Stimulated activated naive CD4-positive, alpha-beta T cell treated with Interleukin-2 at 50 U/mL for 16 hours (primary cell): ENCODE measurements around the gene TBC1D12.
A peak's percentile ranks its signal among the peaks of the same experiment; 100 is the strongest.
"Not testable (repeated sequence)": the region's sequence is repeated elsewhere in the genome, so short reads cannot be mapped to it uniquely, and the experiment has no call there.

Experiments used
- DNase-seq: peaks from one replicate; lab custom pipeline; 2025; lab: John Stamatoyannopoulos, UW

The TBC1D12 gene

DNA sequence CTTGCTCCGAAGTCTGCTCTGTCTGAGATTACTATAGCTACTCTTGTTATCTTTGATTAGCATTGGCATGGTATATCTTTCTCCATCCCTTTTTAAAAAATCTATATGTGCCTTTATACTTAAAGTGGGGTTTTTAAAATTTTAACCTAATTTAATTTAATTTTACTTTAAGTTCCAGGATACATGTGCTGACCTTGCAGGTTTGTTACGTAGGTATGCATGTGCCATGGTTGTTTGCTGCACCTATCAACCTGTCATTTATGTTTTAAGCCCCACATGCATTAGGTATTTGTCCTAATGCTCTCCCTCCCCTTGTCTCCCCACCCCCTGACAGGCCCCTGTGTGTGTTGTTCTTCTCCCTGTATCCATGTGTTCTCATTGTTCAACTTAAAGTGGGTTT lies 54.6 kb downstream of the TBC1D12 start:
- DNase-seq: no peak

DNA sequence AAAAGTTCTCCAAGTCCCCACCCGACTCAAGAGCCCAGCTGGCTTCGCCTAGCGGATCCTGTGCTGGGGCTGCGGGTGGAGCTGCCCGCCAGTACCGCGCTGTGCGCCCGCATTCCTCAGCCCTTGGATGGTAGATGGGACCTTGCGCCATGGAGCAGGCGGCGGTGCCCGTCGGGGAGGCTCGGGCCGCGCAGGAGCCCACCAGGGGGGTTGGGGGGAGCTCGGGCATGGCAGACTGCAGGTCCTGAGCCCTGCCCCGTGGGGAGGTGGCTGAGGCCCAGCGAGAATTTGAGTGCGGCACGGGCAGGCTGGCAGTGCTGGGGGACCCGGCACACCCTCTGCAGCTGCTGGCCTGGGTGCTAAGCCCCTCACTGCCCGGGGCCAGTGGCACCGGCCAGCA lies 57.0 kb downstream of the TBC1D12 start:
- no peak for DNase-seq

- no peak for DNase-seq
These were observed 59.2 kb downstream of the TBC1D12 start for GRCh38 chr10:94461503-94461902.

- DNase-seq: no peak
These were observed 59.8 kb downstream of the TBC1D12 start for GRCh38 chr10:94462130-94462529.

- no peak for DNase-seq
These were observed 63.3 kb downstream of the TBC1D12 start for GRCh38 chr10:94465684-94466083.

DNA sequence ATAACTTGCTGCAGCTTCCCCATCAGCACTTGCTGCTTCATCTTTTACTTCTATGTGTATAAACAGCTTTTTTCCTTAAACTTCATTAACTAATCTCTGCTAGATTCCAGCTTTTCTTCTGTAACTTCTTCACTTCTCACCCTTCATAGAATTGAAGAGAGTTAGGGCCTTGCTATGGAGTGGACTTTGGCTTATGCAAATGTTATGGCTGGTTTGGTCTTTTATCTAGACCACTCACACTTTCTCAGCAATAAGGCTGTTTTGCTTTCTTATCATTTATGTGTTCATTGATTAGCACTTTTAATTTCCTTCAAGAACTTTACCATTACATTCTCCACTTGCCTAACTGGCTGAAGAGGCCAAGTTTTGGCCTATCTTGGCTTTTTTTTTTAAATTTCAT lies 79.1 kb downstream of the TBC1D12 start:
- no peak for DNase-seq

- DNase-seq: no peak
These were observed 81.6 kb downstream of the TBC1D12 start for GRCh38 chr10:94483970-94484369.

DNA sequence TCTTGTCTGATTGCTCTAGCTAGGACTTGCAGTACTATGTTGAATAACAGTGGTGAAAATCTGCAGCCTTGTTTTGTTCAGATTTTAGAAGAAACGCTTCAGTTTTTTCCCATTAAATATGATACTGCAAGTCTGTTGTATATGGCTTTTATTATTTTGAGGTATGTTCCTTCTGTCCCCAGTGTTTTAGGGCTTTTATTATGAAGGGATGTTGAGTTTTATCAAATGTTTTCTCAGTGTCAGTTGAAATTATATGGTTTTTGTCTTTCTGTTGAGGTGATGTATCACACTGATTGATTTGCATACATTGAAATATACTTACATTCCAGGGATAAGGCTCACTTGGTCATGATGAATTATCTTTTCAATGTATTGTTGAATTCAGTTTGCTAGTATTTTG lies 82.8 kb downstream of the TBC1D12 start:
- no peak for DNase-seq

GRCh38 chr10:94487575-94487974 lies 85.2 kb downstream of the TBC1D12 start:
- DNase-seq: no peak

DNA sequence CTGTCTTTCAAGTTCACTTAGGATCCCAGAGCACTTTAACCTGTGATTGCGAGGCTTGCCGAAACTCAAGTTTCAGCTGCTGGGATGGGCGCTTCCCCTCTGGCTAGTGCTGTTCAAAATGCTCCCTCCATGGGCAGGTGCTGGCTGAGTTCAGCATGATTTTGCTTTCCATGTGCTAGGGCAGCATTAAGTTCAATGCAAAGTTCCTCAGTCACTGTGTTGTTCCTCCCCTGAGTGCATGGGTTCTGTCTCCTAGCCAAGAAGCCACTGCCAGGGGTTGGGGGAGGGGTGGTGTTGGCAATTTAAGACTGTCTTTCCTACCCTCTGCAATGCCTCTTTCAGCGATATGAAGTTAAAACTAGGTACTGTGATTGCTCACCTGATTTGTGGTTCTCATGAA lies 86.8 kb downstream of the TBC1D12 start:
- DNase-seq: no peak

DNA sequence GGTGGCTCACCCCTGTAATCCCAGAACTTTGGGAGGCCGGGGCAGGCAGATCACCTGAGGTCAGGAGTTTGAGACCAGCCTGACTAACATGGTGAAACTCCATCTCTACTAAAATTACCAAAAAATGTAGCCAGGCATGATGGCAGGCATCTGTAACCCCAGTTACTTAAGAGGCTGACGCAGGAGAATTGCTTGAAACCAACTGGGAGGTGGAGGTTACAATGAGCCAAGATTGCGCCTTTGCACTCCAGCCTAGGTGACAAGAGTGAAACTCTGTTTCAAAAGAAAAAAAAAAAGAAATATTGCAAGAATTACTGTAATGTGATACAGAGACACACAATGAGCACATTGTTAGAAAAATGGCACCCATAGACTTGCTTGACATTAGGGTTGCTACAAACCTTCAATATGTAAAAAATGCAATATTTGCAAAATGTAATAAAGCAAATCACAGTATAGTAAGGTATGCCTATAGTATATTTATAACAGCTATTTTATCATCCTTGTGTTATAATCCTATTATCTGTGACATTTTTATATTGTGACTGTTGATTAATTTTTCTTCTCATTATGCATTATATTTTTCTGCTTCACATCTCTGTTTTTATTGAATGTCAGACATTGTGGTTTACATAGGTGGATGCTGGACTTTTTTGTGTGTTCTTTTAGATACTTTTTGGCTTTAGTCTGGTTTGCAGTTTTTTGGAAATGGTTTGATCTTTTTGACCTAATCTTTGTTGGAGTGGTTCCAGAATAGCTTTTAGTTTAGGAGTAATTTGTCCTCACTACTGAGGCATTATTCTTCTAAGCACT lies 87.8 kb downstream of the TBC1D12 start:
- no peak for DNase-seq

DNA sequence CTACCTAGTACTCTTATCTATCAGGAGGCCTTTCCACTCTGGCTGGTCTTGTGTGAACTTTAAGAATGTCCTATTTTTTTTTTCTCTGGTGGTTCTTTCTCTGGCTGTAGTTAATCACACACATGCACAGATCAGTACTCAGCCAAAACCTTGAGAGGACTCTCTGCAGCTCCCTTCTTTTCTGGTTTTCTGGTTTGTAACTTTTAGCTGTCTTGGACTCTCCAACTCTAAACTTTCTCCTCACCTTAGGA lies 88.4 kb downstream of the TBC1D12 start:
- DNase-seq: no peak

GRCh38 chr10:94493463-94493862 lies 91.1 kb downstream of the TBC1D12 start:
- DNase-seq: no peak

DNA sequence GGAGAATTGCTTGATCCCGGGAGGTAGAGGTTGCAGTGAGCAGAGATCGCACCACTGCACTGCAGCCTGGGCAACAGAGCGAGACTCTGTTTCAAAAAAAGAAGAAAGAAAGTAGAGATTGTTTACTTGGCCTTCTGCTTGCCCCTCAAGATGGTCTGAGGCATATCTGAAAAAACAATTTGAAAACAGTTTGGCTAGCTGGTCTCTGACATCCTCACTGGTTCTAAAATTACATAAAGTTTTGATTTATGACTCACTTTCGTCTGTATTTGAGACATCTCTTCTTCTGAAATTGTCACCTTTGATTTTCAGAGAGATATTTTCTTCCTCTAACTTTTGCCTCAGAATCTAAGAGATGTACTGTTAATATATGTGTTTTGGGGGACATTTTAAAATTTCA lies 93.7 kb downstream of the TBC1D12 start:
- DNase-seq: no peak

- no peak for DNase-seq
These were observed 94.3 kb downstream of the TBC1D12 start for GRCh38 chr10:94496646-94497045.

GRCh38 chr10:94500063-94500462 lies 97.7 kb downstream of the TBC1D12 start:
- DNase-seq: no peak

DNA sequence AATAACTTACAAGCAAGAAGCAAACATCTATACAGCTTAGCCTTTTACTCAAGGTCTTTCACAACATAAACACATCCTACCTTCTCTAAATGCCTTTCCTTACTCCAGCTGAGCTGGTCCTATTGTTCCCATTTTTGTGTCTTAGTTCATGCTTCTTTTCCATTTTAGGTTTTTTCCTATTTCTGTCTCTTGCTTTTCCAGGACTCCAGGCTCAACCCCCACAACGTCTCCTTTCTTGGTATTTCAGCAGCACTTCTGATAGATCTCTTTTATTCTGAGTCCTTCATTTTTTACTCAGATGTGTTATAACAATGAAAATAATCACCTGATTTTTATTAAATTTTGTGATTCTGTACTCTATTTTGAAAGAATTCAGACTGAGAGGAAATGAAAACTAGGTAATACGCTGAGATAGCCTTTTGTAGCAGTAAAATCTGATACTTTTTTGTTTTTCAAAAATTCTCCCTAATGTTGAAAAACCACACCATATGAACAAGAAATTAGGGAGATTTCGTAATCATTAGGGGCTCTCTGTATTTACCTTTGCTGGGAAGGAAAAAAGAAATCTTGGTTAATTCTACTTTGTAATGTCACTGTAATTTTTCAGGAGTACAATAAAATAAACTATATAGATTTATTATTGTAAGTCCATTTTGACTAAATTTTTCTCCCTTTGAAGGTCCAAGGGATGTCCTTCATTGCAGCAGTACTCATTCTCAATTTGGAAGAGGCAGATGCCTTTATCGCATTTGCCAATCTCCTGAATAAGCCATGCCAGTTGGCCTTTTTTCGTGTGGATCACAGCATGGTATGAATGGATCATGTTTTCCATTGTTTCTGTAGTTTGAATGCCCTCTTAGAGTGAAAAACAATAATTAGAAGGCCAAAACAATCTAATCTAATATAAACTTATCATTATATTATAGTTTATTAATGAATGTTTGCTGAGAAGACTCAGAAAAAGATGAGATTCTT lies 119.2 kb downstream of the TBC1D12 start:
- DNase-seq: no peak

DNA sequence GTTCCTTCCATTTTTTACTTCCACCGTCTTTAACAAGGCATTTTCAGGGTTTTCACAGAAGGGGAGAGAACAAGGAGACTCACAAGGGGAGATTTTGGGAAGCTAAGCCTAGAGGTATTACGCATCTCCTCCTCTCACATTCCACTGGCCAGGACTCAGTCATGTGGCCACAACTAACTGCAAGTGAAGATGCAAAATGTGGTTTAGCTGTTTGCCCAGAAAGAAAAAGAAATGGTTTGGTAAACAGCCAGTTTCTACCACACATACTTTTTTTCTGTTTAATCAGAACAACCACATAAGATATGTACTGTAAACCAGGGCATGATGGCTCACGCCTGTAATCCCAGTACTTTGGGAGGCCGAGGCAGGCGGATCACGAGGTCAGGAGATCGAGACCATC lies 121.8 kb downstream of the TBC1D12 start:
- DNase-seq: no peak

GRCh38 chr10:94524711-94525110 lies 122.4 kb downstream of the TBC1D12 start:
- no peak for DNase-seq

- DNase-seq: not testable (repeated sequence)
These were observed 129.2 kb downstream of the TBC1D12 start for GRCh38 chr10:94531550-94531949.

- no peak for DNase-seq
These were observed 130.7 kb downstream of the TBC1D12 start for GRCh38 chr10:94533027-94533426.

DNA sequence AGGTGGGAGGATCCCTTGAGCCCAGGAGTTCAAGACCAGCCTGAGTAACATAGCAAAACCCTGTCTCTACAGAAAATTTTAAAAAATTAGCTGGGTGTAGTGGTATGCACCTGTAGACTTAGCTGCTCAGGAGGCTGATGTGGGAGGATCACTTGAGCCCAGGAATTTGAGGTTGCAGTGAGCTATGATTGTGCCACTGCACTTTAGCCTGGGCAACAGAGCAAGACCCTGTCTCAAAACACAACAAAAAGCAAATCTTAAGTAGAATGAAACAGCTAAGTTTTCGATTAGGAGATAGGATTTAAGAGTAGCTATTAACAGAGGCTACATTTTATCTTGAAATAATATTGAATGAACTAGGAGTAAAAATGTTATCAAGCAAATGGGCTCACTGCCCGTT lies 139.9 kb downstream of the TBC1D12 start:
- not testable (repeated sequence) for DNase-seq

GRCh38 chr10:94545391-94546048 lies 143.2 kb downstream of the TBC1D12 start, which contains the start of gene HELLS:
Gene HELLS (plus strand): TSS chr10:94545788. CDS start chr10:94545922, 134 bp downstream.
- DNase-seq: peak; percentile 71
